ENCODE results near the gene INTS6.

Gene INTS6

DNA sequence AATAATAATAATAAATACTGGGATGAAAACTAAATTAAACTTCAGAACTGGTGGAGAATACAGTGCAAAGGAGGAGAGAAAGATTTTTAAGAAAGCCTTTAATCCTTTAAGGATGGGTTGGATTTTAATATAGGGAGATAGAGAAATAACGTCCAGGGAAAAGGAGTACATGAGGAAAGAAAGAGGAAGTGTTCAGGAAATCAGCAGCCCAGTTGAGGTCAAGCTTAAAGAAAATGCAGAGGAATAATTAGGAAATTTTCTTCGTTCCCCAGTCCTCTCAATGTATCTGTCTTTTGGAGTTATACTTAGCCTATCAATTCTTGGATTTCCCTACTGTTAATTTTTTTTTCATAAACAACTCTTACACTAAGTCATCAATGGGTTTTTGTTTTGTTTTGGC is 47.7 kb downstream of the INTS6 start:
- no peak for DNase-seq

DNA sequence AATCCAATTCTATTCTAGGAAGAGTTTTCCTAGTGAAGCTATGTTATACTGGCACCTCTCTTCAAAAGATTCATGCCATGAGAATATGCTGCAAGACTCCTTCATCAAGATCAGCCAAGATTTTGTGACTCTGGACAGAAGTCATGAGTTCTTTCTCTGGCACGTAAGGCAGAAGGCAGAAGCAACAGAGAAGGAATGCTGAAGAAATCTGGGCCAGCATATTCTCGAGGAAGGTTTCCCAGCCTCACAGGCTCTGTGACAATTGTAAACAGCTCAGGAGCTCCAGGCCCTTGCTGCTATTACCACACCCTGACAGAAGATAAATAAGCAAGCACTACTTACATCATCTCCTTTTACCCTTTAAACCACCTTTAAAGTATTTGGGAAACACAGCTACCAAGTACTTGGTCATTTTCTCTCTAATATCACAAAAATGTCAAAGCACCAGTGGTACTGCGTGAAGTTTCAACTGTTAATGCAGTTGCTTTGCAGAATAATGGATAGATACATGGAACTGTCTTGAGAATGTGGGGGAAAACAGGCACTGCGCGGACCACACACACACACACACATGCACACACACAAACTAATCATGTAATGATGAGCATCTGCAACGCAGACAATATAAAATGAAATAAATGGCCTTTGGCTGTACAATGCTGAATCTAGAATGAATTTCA is 55.4 kb downstream of the INTS6 start:
- no peak for DNase-seq

DNA sequence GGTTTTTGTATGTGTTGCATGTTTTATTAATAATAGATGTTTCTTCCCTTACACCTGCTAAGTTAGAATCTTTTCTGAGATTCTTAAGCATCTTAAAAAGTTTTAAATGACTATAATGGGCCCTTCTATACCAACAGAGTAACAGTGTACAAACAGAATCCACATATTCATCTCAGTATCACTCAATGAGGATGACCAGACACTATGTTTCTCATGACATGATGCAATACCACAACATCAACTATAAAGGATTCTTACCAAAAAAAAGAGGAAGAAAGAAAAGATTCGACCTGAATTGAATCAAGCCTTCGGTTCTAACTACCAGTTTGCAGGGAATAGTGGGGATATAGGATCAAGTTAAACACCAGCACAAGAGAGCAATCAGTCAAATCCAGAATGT is 56.5 kb downstream of the INTS6 start:
- DNase-seq, result no peak

DNA sequence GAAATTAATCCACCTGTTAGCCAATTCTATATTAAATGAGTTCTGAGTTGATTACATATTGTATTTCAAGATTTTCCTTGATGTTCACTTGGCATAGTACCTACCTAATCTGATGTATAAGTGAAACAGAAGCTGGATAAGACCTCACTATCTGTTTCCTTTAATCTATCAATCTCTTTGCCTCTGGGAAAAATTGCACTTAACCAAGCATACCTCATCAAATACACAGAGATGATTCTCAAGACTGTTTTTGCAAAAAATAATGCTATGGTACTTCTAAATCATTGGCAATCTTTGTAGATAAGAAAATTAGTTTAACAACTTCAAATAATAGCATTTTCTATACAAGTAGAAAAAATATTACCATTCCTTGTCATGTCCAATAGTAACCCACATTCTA is 58.1 kb downstream of the INTS6 start:
- no peak for DNase-seq

DNA sequence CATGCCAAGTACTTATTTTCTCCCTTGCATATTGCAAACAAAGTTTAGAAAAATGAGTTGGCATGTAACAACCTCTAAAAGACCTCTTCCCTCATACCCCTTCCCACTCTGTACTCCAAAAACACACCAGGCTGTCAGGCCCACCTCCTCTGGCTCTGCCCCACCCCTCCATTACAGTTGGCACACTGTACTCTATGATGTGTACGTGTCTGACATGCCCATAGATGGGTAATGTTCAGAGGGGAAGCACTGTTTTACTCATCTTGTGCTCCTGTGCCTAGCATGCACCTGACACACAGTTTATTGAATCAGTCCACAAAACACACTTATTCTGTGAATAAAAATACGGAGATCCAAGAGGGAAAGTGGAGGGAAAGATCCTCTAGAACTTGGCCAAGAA is 67.7 kb downstream of the INTS6 start:
- no peak for DNase-seq

DNA sequence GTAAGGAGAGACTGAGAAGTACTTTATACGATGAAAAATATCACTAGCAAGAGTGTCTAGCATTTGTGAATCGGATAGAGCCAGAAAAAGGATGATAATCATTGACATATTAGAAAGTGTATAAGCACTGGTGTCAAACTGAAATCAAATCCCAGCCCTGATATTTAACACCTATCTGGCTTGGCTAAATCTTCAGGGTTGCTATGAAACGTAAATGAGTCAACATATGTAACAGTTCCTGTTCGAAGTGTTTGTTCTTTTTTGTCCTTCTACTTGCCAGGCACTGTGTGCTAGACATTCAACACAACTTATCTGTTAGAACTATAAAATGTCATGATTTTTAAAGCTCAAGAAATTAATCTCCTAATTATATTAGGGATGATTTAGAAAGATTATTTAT is 72.6 kb downstream of the INTS6 start:
- DNase-seq, result no peak

DNA sequence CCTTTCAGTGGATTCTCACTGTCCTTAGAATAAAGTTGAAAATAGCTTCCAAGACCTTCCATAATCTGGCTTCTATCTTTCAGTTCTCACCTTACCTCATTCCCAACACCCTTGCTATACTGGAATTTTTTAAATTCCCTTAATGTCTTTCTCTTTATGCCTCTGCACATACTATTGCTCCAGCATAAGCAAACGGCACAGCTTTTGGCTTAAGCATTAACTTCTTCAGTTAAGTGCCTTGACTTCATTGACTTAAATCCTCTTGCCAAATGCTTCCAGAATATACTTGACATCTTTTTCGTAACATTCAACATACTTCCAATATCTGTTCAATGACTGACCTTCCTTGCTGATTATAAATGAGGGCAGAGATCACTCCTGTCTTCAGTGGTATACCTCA is 79.4 kb downstream of the INTS6 start:
- no peak for DNase-seq

DNA sequence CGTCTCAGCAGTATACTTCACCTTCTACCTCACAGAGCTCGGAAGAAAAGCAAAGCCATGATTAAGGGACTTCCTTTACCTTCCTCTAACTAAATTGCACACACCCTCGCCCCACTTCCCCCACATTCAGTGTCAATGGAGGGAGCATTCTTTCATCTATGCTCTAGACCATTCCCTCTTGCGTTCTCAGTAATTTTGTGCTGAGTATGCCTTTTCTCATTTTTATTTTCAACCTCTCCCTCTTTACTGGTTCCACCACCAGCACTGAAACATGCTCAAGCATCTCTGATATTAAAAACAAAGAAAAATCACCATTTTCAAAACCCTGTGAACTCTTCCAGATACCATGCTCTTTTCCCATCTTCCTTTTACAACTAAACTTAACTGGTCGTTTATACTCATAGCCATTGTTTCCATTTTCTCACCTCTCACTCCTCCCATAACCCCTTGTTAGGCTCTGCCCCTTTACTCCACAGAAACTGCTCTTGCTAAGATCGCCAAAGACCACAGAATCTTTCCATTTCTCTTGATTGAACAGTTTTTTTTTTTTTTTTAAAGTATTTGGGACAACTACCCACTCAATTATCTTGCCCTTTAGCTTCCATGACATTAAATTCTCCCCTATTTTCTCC is 81.0 kb downstream of the INTS6 start:
- no peak for DNase-seq

DNA sequence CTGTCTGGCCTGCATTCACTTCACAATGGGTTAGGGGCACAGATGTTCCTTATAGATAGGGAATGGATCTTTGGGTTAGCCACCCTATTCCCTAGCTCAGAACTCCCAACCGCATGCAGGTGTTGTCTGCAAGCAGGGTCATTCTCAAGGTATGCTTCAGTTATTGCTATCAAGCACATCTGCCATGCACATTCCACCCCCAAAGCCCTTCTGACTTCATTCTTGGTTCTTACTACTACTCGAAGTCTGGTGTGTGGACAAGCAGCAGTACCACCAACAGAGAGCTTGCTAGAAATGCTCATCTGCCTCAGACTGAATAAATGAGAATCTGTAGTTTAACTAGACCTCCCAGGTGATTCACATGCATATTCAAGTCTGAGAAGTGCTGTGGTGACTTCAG is 82.0 kb downstream of the INTS6 start:
- DNase-seq, result no peak

DNA sequence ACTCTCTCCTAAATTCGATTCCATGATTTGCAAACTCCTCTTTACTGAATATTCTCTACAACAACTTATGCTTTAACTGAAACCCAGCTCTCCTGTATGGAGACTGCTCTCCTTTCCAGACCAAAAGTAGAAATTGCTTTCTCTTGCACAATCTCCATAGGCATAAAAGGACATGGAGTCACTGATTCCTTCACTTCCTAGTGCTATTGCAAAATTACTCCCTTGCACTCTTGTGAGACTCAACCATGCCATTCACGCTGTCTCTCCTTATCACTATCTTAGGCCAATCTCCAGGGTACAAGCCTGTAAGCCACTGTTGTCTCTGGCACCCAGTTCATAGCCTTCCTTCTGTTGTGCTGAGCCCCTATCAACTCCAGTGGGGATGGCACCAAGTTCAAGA is 82.7 kb downstream of the INTS6 start:
- DNase-seq, result no peak

DNA sequence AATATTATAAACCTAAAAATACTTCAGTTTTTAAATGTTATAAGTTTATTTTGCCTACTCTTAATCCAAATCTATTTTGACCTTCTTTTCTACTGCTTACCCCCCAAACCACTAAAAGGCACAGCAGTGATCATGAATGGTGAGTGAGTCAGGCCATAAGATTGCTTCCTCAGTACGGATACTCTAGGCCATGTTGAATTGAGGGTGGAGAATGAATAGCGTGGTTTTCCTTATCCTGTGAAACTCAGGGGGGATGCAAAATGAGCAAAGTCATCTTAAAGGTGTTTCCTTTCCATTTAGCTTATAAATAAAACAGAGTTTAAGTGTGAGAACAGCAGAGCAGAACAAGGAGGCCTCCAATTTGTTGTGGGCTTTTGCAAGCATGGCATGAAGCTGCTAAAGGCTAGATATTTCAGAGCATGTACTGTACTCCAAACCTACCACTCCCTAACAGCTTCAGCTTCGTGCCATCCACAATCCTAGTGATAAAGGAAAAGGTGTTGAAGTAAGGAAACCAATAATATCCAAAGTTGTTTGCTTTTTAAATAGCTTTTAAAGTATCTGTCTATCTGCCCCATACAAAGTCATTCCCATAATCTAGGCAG is 88.3 kb downstream of the INTS6 start:
- DNase-seq, result no peak

DNA sequence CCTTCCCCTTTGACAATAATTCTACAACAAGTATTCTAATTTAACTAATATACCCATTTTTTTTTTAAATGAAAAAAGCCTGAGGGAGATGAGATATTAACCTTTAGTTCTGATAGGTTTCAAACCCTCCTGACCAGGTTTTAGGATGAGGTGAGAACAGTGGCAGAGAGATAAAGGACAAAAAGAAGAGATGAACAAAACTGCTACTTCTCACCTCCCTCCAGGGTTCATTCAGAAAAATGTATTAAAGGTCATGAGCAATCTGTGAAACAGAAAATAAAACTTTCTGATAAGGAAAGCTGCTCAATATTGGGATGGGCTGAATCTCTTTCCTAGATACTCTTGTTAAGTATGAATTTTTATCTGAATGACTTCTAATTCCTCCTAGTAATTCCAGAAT is 89.2 kb downstream of the INTS6 start:
- DNase-seq, result no peak

DNA sequence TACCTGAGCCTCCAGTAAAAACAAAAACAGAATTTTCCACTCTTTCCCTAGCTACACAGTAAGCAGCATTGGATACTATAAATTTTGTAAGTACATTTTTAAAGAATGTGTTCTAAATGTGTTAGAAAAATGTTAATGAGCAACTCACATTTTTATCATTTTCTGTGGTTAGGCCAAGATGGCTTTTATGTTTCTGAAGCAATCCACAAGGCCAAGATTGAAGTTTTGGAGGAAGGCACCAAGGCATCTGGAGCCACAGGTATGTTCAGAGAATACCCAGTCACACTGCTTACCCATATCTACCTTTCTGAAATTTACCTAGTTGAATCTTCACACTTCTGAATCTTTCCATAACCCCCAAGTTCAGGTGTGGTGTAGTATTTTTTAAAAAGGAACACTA is 91.7 kb downstream of the INTS6 start:
- DNase-seq, result no peak

DNA sequence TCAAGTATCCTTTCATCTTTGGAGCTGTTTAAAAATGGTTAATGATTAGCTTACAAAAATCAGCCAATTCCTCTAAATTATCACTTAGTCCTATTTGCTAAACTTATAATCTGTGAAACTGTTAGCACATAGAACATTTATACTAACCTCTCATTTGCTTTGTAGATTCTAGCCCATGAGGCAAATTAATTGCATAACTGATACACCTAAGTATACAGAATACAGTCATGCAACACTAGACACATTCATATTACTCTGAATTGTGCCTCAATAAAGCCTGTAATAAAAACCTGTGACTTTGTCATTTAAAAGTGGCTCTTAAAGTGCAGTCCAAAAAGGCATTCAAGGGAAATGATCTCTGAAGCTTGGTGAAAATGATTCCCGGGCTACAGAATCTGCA is 92.3 kb downstream of the INTS6 start:
- DNase-seq, result no peak

DNA sequence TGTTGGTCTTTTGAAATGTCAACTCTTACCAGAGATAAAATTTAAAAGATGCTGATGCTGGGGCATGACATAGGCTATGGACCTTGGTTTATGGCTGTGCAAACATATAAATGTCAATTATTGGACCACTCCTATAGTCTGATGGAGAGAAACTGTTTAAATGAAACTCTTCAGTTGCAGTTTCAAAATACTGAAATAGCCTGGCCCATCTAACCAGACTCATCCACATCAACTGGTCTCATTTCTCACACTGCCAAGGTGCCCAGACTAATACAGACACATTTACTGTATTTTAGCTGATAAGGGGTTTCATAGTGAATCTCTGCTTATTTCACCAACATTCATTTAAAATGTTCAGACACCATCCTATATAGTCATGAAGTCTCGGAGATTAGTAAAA is 93.5 kb downstream of the INTS6 start:
- no peak for DNase-seq

DNA sequence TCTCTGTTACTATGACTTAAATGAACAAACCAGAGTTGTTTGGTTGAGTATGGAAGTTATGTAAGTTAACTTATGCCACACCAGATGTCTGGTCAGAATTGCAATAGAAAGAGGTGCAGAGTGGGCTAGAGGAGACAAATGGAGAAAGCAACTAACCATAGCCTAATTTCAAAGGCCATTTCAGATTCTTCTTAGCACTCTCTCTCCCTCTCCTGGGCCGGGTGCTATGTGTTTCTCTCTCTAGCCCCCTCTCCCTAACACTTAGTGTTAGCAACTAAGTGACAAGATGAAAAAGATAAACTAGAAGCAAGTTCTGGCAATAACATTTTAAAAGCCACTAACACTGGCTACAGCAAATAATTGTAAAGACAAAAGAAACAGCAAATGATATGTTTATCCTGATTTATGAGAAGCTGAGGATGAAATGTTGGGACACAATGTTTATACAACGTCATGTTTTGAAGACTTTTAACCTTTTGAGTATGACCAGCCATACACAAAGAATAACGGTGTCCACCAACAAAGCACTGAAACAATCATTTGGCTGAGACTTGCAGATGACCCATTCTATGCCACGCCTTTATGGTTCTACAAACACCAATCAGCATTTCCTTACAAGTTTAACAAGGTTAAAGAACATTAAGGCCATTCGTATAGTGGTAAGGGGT is 94.8 kb downstream of the INTS6 start:
- no peak for DNase-seq

DNA sequence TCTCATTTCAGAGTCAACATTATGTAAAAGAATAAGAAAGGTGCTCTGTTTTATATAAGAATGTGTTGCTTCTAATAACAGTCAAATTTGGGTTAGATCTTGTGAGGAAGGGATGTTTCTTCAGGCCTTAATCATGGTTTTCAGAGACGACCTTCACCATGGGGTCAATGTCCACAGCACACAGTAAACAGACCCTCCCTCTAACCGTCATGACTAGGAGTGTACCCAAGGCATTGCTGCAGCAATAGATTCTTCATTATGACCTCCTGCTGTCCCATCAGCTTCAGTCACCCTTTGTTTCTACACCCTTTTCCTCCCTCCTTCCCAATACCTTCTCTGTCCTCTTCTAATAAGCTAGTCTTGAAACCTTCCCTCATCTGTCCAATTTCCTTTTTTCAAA is 97.6 kb downstream of the INTS6 start:
- no peak for DNase-seq

DNA sequence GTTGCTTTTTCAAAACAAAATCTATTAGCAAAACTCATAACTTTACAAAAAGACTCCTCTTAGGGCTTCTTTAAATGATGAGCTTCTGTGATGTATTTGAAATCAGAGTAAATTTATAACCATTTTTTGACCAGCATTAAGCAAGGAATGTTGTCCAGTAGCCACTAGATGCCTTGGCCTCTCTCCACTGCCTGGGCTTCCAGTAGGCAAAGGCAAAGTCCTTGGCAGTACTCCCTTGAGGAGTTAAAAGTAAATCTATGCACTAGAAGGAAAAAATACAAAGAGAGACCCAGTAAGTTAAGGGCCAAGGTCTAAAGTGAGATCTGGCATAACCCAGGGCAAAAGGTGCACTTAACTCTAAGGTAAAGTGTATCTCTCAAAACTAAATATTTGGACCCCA is 103.8 kb downstream of the INTS6 start:
- DNase-seq, result no peak

DNA sequence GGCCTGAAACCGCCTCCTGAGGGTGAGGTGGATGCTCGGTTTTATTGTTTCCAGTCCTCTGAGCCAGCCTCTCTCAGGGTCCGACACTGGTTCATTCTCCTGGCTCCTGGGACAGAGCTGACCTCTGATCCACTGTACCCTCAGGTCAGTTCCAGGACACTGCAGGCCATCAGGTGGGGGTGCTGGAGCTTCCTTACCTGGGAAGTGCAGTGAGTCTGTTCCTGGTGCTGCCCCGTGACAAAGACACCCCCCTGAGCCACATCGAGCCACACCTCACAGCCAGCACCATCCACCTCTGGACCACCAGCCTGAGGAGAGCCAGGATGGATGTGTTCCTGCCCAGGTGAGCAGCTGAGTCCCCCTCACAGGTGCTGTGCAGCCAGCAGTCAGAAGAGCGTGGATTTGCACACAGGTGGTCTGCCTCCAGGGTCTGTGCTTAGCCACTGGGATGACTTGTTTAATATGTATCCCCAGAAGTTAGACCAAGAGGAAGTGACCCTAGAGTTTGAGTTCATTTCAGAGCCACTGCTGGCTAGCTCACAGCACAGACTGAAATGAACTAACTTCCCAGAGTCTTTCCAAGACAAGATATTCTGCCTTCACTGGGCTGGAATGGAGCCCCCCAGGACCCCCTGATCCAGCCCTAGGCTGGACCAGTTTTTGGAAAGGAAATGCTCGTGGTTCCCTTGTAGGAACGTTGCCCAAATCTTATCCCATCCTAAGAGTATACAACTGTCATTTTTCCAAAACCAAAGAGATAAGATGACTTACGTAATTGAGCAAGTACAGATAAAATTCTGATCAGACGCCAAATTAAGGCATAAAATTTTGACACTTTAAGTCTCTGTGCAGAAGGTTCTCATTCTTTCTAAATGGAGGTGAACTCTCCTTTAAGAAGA is 104.5 kb downstream of the INTS6 start:
- DNase-seq, result no peak

DNA sequence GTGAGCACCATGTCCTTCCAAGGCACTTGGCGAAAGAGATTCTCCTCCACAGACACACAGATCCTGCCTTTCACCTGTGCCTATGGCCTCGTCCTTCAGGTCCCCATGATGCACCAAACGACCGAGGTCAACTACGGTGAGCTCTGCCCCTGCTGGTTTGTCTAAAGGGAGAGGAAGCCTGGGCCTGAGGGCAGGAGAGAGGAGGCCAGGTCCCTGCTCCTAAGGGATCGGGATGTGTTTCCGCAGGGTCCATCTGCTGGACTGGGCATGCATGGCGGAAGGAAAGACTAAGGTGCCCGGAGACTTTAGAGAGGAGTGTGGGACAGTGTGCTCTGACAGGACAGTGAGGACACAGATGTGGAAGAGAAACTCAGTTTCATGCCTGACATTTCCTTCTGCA is 105.7 kb downstream of the INTS6 start:
- no peak for DNase-seq

DNA sequence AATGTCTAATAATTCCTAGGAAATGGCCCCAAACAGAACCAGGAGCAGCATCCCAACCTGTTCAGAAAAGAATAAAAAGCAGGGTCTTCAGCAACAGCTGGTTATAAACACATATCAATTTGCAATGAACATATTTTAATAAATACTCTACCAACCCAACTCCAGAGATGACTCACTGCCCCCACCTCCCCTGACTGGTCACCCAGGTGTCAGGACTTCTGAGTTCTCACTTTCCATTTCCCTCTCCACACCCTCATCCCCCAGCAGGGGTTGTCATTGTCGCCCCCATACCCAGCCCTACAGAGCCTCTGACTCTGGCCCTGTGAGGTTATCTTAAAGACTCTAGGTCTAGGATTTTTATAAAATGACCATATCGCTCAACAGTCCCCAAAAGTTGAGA is 106.4 kb downstream of the INTS6 start:
- no peak for DNase-seq

DNA sequence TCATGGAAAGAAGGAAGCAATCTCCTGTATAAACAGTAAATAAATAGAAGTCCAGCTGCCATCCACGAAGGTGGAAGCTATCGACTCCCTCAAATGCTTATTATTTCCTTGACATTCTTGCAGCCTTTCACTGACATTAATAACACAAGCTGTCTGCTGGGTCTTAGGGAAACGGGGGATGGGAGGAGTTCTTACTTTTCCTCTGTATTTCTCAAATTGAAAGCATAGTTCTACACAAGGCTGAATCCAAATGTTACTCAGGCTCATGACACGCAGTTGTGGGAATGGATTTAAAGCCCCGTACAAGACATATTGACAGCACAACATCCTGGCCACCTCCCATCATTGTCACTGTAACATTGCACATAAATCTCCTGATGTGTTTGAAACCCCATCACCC is 109.4 kb downstream of the INTS6 start:
- DNase-seq, result no peak

DNA sequence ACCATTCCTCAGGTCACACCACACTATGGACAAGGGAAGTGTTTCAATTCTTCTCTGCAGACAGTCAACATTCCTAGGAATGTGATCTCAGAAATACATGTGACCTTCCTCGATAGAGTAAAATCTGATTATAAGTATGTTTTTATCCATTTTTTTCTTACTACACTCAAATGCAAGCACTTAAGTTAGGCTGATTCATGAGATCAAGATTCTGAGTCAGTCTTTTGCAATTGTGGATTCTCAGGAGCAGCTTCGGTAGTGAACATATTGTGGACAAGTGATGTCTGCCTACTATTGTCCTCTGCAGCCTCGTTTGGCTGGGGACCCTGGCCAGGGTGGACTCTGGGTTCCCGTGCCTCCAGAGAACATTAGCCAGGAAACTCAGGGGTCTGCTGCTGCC is 110.1 kb downstream of the INTS6 start:
- no peak for DNase-seq

Data from activated effector memory CD4-positive, alpha-beta T cell treated with anti-CD3 and anti-CD28 coated beads, Interleukin-2, amount 50 U/mL, for 16 hours (primary cell).